GM11168 (cell line): ENCODE measurements around the gene SORCS2.

ENCODE experiments used
- in situ Hi-C: fragments of 300-500 bp; cut with MboI; formaldehyde crosslinking; loops from one replicate; pipeline ENCODE4 v1.12.0; 2022; ENCODE audit warnings: low sequenced_read_pairs; ENCODE audit not compliant: unreplicated experiment

The SORCS2 gene

GRCh38 chr4:7330811-7331681 lies 138.7 kb downstream of the SORCS2 start:
- in situ Hi-C loops: no loop called here

- in situ Hi-C loops: no loop called here
Observed at GRCh38 chr4:7331682-7332000, 139.3 kb downstream of the SORCS2 start.

- in situ Hi-C loops: no loop called here
Observed at GRCh38 chr4:7332216-7333023, 140.1 kb downstream of the SORCS2 start.

- in situ Hi-C loops: no loop called here
Observed at GRCh38 chr4:7333024-7333780, 140.9 kb downstream of the SORCS2 start.

- in situ Hi-C loops: no loop called here
Observed at GRCh38 chr4:7333801-7334421, 141.6 kb downstream of the SORCS2 start.

- in situ Hi-C loops: no loop called here
Observed at GRCh38 chr4:7334521-7335275, 142.4 kb downstream of the SORCS2 start.

GRCh38 chr4:7335344-7336066 lies 143.2 kb downstream of the SORCS2 start:
- in situ Hi-C loops: no loop called here

GRCh38 chr4:7336067-7336569 lies 143.8 kb downstream of the SORCS2 start:
- in situ Hi-C loops: no loop called here

- in situ Hi-C loops: no loop called here
Observed at GRCh38 chr4:7336732-7337131, 144.4 kb downstream of the SORCS2 start.

- in situ Hi-C loops: no loop called here
Observed at GRCh38 chr4:7337196-7338058, 145.1 kb downstream of the SORCS2 start.

- in situ Hi-C loops: no loop called here
Observed at GRCh38 chr4:7338059-7338452, 145.7 kb downstream of the SORCS2 start.

- in situ Hi-C loops: no loop called here
Observed at GRCh38 chr4:7338876-7339623, 146.7 kb downstream of the SORCS2 start.

- in situ Hi-C loops: no loop called here
Observed at GRCh38 chr4:7339751-7340552, 147.6 kb downstream of the SORCS2 start.

GRCh38 chr4:7340553-7341433 lies 148.5 kb downstream of the SORCS2 start:
- in situ Hi-C loops: no loop called here

GRCh38 chr4:7341491-7342222 lies 149.3 kb downstream of the SORCS2 start:
- in situ Hi-C loops: no loop called here
